GM12892 (cell line): ENCODE measurements around the gene RNF213.
"Not testable (repeated sequence)": the region's sequence is repeated elsewhere in the genome, so short reads cannot be mapped to it uniquely, and the experiment has no call there.

Experiments used
- DNase-seq: peaks from one replicate; pipeline ENCODE4 v3.0.0; 2011; ENCODE audit not compliant: insufficient read length
- FAIRE-seq: peaks from 2 replicates; lab custom pipeline; 2011; peaks lifted over from hg19 to GRCh38; lab: Jason Lieb, UNC
- POLR2A ChIP-seq: IDR thresholded peaks from 2 replicates; pipeline ENCODE4 v1.6.1; 2011; ENCODE audit warnings: low read depth, low read length, control low read depth
- POLR2AphosphoS5 ChIP-seq: IDR thresholded peaks from 2 replicates; pipeline ENCODE4 v1.6.1; 2011; ENCODE audit warnings: low read depth, low read length, control low read depth
- TAF1 ChIP-seq: IDR thresholded peaks from 2 replicates; pipeline ENCODE4 v1.6.1; 2011; ENCODE audit warnings: low read depth, mild to moderate bottlenecking, control low read depth, low read length, borderline replicate concordance

The RNF213 gene

DNA sequence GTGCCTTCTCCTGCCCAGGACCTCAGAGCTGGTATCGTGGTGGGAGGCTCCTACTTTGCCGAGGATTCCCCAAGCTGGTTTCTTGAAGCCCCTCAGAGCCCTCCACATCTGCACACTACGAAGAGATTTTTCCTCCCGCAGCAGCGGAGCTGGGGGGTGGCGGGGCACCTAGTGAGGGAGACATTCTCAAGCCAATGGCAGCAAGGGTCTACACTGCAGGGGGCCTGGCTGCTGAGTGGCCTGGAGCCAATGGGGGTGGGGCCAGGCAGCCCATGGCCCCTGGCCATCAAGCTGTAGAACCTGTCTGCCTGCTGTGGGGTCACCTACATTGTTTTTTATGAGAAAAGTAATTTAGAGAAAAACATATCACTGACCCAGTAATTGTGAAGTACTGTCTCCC is 35.4 kb upstream of the RNF213 start:
- no peak for DNase-seq
- TF ChIP-seq POLR2A (no peak), POLR2AphosphoS5 (no peak), TAF1 (no peak)
- FAIRE-seq: no peak

DNA sequence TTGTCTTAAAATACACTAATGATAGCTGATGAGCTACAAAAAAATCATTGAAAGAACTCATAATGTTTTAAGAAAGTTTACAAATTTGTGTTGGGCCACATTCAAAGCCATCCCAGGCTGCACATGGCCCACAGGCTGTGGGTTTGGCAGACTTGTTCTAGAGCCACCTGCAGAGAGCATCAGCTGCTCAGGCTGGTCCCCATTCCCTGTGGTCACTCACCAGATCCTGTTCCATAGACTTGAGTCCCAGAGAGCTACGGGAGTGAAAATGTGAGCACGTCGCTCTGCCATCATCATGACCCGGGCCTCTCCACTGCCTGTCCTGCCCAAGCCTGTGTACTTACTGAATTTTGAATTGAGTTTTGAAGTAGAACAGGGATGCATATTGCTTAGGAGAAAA is 33.5 kb upstream of the RNF213 start:
- no peak for DNase-seq
- FAIRE-seq: no peak
- TF ChIP-seq TAF1 (no peak), POLR2A (no peak), POLR2AphosphoS5 (no peak)

GRCh38 chr17:80227666-80228065 is 33.0 kb upstream of the RNF213 start:
- no peak for TF ChIP-seq POLR2A
- TF ChIP-seq POLR2AphosphoS5: no peak
- TF ChIP-seq TAF1: no peak
- DNase-seq: no peak
- FAIRE-seq: no peak

DNA sequence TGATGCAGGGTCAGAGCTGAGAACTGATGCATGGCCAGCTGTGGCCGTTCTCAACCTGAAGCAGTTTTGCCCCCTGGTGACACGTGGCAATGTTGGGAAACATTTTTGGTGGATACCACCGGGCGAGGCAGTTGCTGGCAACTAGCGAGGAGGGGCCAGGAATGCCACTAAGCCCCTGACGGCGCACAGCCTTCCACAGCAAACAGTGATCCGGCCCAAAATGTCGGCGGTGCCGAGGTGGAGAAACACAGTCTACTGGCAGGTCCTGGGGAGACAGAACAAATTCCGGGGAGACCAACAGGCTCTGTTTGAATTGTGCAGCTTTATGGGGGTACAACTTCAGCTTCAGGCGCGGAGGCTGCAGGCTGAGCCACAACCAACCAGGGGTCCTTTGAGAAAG is 32.2 kb upstream of the RNF213 start:
- DNase-seq: no peak
- TF ChIP-seq POLR2AphosphoS5 (no peak), TAF1 (no peak), POLR2A (no peak)
- no peak for FAIRE-seq

DNA sequence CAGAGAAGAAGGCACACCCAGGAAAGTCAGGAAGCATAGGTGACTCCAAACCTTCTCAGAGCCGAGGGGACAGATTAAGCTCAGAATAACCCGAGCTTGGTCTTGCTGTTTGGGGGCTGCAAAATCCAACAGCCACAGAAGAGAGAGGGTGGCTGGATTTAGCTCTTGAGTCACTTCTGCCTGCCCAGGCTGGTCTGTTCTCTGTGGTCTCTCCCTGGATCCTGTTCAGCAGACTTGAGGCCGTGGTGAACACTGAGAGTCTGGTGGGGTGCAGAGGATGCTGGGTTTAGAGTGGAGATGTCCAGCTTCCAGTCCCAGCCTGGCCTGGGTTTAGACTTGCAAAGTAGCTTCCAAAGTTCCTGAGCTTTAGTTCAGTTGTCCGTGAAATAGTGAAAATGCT is 31.6 kb upstream of the RNF213 start:
- FAIRE-seq: no peak

GRCh38 chr17:80232438-80232837 is 28.2 kb upstream of the RNF213 start:
- DNase-seq (no peak), FAIRE-seq (no peak)
- TF ChIP-seq POLR2AphosphoS5 (no peak), TAF1 (no peak), POLR2A (no peak)

More for the DNA sequence above, 31.6 kb upstream of the RNF213 start:
- no peak for TF ChIP-seq POLR2A
- no peak for TF ChIP-seq TAF1
- TF ChIP-seq POLR2AphosphoS5: no peak
- no peak for DNase-seq

DNA sequence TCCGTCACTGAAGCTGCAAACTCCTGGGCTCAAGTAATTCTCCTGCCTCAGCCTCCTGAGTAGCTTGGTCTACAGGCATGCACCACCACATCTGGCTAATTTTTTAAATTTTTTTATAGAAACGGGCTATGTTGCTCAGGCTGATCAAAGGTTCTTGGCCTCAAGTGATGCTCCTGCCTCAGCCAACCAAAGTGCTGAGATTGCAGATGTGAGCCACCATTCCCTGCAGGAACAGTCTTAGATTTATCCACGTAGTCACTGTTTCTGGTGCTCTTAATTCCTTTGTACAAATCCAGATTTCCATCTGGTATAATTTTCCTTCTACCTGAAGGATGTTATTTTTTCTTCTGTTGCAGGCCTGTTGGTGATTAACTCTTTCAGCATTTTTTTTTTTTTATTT is 27.4 kb upstream of the RNF213 start:
- TF ChIP-seq POLR2A: no peak
- no peak for TF ChIP-seq POLR2AphosphoS5
- TF ChIP-seq TAF1: no peak
- DNase-seq (no peak), FAIRE-seq (no peak)

- TF ChIP-seq TAF1 (no peak), POLR2AphosphoS5 (no peak), POLR2A (no peak)
- DNase-seq (no peak), FAIRE-seq (no peak)
Measured at GRCh38 chr17:80236911-80237310, 23.7 kb upstream of the RNF213 start.

GRCh38 chr17:80237386-80237785 is 23.3 kb upstream of the RNF213 start:
- DNase-seq: no peak
- FAIRE-seq: no peak
- TF ChIP-seq POLR2AphosphoS5 (no peak), POLR2A (no peak), TAF1 (no peak)

GRCh38 chr17:80242505-80242904 is 18.1 kb upstream of the RNF213 start:
- DNase-seq (no peak), FAIRE-seq (no peak)
- no peak for TF ChIP-seq POLR2A
- TF ChIP-seq POLR2AphosphoS5: no peak
- no peak for TF ChIP-seq TAF1

DNA sequence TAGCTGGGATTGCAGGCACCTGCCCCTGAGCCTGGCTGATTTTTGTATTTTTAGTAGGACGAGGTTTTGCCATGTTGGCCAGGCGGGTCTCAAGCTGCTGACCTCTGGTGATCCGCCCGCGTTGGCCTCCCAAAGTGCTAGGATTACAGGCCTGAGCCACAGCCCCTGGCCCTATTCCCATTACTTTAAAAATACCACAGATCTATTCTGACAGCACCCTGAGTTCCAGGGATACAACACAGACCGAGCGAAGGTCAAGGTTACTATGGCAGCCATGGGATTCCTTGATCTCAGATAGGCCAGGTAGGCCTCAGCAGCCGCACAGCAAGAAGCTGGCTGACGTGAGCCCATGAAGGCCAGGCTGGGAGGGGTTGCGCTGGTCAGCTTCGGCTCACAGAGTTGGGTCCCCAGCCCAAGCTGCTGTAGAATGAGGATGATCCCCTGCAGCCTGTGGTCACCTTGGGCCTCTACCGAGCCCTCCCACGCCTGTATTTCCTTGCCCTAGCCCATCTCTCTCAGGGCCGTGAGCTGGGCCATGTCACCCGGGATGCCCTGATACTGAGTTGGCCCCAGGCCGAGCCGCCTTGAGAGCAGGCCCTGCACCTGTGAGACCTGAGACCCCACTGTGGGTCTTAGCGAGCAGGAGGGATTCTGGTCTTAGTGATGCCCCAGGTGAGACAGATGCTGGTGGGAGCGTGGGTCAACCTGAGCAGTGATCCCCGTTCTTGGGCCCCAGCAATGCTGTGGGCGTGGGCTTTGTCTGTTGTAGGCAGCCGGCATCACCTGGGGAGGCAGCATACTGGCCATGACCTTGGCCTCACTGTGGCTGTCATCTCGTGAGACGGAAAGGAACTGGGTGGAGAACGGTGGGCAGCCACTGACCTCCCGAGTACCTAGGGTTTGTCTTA is 16.9 kb upstream of the RNF213 start:
- DNase-seq: no peak
- no peak for FAIRE-seq
- TF ChIP-seq POLR2AphosphoS5 (no peak), POLR2A (no peak), TAF1 (no peak)

GRCh38 chr17:80244448-80244847 is 16.2 kb upstream of the RNF213 start:
- not testable (repeated sequence) for FAIRE-seq, DNase-seq

GRCh38 chr17:80244871-80245509 is 15.7 kb upstream of the RNF213 start:
- FAIRE-seq: no peak
- TF ChIP-seq POLR2A (no peak), POLR2AphosphoS5 (no peak), TAF1 (no peak)
- no peak for DNase-seq
